RCC 7860 (cell line): ENCODE data around the gene PRRT3.

ENCODE experiments used
- DNase-seq: peaks from one replicate; pipeline ENCODE4 v3.0.0-alpha.2; 2015; ENCODE audit warnings: low spot score
- FAIRE-seq: peaks from 2 replicates; lab custom pipeline; 2012; peaks lifted over from hg19 to GRCh38; lab: Jason Lieb, UNC

Gene PRRT3

GRCh38 chr3:9951962-9952805 lies at the start of gene PRRT3:
TSS of gene PRRT3 (minus strand) at chr3:9952408. CDS start at chr3:9950115, 2,293 bp downstream.
- no peak for DNase-seq
- no peak for FAIRE-seq

GRCh38 chr3:10000686-10001085 lies 48.5 kb upstream of the PRRT3 start:
- FAIRE-seq (no peak), DNase-seq (no peak)

- no peak for DNase-seq
Measured at GRCh38 chr3:9994086-9994844, 42.1 kb upstream of the PRRT3 start.

GRCh38 chr3:9986230-9986725 lies 34.1 kb upstream of the PRRT3 start:
- no peak for FAIRE-seq
- no peak for DNase-seq

More at GRCh38 chr3:9994086-9994844, 42.1 kb upstream of the PRRT3 start:
- no peak for FAIRE-seq

- DNase-seq: no peak
- FAIRE-seq: no peak
Measured at GRCh38 chr3:9980251-9980650, 28.0 kb upstream of the PRRT3 start.

DNA sequence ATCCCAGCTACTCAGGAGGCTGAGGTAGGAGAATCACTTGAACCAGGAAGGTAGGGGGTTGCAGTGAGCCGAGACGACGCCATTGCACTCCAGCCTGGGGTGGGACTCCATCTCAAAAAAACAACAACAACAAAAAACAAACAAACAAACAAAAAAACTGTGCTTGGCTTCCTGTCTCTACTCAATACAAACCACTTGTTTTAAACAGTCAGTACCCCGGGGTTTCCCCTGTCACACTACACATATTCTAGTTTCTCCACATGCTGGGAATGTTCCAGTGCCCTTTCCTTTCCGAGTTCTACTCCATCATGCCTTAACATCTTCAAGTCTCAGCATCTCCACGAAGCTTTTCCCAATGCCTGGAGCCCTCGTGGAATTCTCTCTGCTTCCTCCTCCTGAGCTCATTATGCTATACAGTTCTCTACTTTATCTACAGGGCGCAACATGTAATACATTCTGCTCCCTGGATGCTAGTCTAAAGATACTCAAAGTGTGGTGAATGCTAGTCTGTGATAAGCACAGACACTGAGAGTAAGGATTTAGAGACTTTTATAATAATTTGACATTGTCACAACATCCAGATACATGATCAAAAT lies 26.6 kb upstream of the PRRT3 start:
- FAIRE-seq: no peak
- no peak for DNase-seq

GRCh38 chr3:9976721-9977709 lies 24.8 kb upstream of the PRRT3 start:
- DNase-seq (peak; percentile 90), FAIRE-seq (peak; percentile 90)

GRCh38 chr3:9970020-9970652 lies 17.9 kb upstream of the PRRT3 start:
- peak; percentile 27 for DNase-seq
- peak; percentile 24 for FAIRE-seq

- no peak for FAIRE-seq
Measured at GRCh38 chr3:9969632-9970019, 17.4 kb upstream of the PRRT3 start.

DNA sequence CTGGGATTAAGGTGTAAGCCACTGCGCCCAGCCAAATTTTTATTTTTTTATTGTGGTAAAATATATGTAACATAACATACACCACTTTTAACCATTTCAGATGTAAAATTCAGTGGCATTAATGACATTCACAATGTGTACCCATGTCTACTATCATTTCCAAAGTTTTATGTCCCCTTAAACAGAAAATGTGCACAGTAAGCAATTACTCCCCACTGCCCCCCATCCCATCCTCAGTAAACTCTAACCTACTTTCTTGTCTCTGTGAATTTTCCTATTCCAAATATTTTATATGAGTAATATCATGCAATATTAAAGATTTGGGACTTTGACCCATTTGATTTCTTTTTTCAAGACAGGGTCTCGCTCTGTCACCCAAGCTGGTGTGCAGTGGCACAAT lies 14.6 kb upstream of the PRRT3 start:
- FAIRE-seq (no peak), DNase-seq (no peak)

More at GRCh38 chr3:9969632-9970019, 17.4 kb upstream of the PRRT3 start:
- no peak for DNase-seq

- no peak for DNase-seq
- FAIRE-seq: no peak
Measured at GRCh38 chr3:9965200-9965875, 13.1 kb upstream of the PRRT3 start.

DNA sequence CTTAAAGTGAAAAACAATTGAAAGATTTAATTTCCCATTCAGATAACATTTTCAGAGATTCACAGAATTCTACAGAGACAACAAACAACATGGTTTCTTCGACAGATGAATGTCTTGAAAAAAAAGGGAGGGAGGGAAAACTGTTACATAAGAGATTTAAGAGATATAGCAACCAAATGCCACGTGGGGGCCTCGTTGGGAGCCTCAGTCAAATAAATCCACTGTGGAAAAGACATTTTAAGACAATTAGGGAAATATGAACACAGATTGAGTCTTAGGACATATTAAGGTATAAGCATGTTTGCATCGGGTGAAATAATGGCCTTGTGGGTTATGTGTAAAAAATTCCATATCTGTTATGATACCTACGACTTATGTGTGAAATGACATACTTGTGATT lies 5.0 kb upstream of the PRRT3 start:
- FAIRE-seq (no peak), DNase-seq (no peak)

DNA sequence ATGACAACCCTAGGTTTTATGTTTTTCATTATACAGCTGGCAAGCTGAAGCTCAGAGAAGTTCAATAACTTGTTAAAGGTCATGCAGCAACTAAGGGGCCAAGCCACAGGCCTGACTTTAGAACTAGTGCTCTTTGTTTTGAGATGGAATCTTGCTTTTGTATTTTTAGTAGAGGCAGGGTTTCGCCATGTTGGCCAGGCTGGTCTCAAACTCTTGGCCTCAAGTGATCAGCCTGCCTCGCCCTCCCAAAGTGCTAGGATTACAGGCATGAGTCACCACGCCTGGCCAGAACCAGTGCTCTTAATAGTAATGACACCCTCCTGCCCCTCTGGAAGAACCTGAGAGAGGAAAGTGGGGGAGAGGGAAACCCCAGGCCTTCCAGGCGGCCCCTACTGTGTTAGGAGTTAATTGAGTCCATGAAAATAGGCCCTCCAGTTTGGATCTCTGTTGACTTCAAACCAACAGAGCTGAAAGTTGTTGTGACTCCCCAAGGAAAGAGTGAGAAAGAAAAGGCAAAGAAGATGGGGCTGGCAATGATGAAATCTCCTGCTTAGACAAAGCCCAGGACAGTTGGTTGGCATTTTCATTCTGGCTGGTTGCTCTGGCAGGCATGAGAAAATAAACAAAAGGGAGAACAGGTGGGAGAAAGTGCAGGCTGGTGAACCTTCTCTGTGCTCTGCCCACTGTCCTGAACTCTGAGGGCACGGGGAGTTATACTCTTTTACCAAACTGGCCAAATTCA lies 3.6 kb upstream of the PRRT3 start:
- no peak for FAIRE-seq
- DNase-seq: no peak

DNA sequence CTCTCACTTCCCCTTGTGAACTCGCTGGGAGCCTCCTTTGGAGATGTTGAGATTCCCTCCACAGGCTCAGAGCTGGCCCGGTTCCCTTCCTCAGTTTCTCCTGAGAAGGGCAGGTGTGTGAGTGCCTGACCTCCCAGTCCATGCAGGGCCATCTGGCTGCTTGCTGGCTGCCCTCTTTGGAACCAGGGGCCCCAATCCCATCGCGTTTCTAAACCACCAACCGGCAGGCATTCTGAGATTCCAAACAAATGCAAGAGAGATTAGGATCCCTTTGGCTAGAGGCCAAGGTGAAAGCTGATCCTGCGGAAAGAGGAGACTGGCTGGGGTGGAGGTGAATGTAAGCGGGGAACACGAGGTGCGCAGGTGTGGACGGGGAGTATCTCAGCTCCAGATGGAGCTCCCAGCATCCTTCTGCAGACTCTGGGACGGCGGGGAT lies 2.9 kb upstream of the PRRT3 start:
- FAIRE-seq (no peak), DNase-seq (no peak)

DNA sequence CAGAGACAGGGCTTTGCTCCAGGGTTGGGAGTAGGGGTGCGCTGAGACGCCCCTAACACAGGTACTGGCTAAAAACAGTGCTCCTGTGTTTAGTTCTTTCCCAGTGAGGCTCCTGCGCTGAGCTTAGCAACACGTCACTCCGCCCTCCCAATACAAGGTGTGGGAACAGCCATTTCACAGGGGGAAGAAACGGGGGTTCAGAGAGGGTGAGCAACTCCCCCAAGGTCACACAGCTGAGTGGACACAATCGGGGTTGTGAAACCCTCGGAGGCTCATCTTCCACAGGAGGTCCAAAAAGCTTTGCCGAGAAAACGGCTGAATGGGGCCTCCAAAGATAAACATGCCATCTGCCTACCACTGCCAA lies 628 bp downstream of the PRRT3 start:
- FAIRE-seq (no peak), DNase-seq (no peak)

GRCh38 chr3:9951126-9951525 lies 1.1 kb downstream of the PRRT3 start:
- FAIRE-seq: no peak
- DNase-seq: no peak

DNA sequence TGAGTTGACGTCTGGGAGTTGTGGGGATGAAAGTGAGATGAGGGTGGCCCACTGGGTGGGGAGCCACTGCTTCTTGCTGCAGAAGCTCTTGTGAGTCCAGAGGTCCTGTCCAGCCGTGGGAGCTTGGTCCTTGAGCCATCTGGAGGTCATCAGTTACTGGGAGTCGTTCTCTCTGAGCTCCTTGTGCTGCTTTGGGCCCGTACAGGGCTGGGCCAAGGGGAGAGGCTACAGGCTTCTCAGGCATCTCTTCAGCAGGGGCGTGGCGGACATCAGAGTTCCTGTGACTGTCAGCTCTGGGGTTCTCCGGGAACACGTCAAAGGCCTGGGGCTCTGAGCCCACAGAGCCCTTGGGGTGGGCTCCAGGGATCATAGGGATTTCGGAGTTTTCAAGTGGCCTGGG lies 2.6 kb downstream of the PRRT3 start:
- no peak for FAIRE-seq
- DNase-seq: no peak

- no peak for FAIRE-seq
- DNase-seq: no peak
Measured at GRCh38 chr3:9949115-9949514, 3.1 kb downstream of the PRRT3 start.

DNA sequence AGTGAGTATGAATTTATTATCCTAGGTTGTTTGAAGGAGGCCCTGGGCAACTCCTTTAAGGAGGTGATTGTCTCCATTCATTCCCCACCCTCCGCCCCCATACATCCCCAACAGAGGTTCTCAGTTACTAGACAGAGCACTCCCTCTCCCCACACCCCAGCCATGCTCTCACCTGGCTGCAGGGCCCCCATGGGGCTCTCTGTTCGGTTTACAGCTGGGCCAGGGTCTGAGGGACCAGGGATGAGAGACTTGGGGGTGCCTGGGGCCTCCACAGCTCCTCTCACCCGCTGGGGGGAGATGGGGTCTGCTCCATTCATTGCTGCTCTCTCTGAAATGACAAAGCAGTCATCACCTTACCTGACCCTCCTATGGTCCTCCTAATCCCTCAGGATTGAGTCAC lies 3.6 kb downstream of the PRRT3 start:
- no peak for FAIRE-seq

More for the DNA sequence above, 3.6 kb downstream of the PRRT3 start:
- DNase-seq: no peak
